Neural progenitor cell (in vitro differentiated cells): ENCODE results near the gene IRAK1. TPM values are rescaled to one million over a fixed set of nuclear protein-coding genes. Genes with fewer than 3 reads are reported as not detected.

Experiments used
- DNase-seq: peaks from one replicate; pipeline ENCODE4 v3.0.0-alpha.2; 2016; ENCODE audit warnings: low spot score
- H2AFZ ChIP-seq: fragments of 200-600 bp; sonication (generic); replicated peaks from 2 replicates; pipeline ENCODE4 v1.6.1; 2016; ENCODE audit warnings: antibody characterized with exemption
- H3F3A ChIP-seq: fragments of 200-600 bp; sonication (generic); 2 replicates; pipeline ENCODE4 v1.6.1; 2016; ENCODE audit warnings: antibody characterized with exemption, low read depth
- H3K27ac ChIP-seq: fragments of 200-600 bp; sonication (generic); 2 replicates; pipeline ENCODE4 v1.5.1; 2016; ENCODE audit warnings: mild to moderate bottlenecking
- H3K27me3 ChIP-seq: fragments of 200-600 bp; sonication (generic); 2 replicates; pipeline ENCODE4 v1.6.1; 2016; ENCODE audit warnings: mild to moderate bottlenecking, moderate library complexity
- H3K36me3 ChIP-seq: fragments of 200-600 bp; sonication (generic); 2 replicates; pipeline ENCODE4 v1.5.1; 2016
- H3K4me1 ChIP-seq: fragments of 200-600 bp; sonication (generic); 2 replicates; pipeline ENCODE4 v1.6.1; 2016; ENCODE audit warnings: mixed run types
- H3K4me2 ChIP-seq: fragments of 200-600 bp; sonication (generic); 2 replicates; pipeline ENCODE4 v1.6.1; 2016
- H3K4me3 ChIP-seq: fragments of 200-600 bp; sonication (generic); 2 replicates; pipeline ENCODE4 v1.5.1; 2016
- H3K79me2 ChIP-seq: fragments of 200-600 bp; sonication (generic); 2 replicates; pipeline ENCODE4 v1.6.1; 2016; ENCODE audit warnings: low read depth
- H3K9ac ChIP-seq: fragments of 200-600 bp; sonication (generic); 2 replicates; pipeline ENCODE4 v1.6.1; 2016
- H3K9me3 ChIP-seq: fragments of 200-600 bp; sonication (generic); 2 replicates; pipeline ENCODE4 v1.5.1; 2016; ENCODE audit warnings: low read depth
- H4K20me1 ChIP-seq: fragments of 200-600 bp; sonication (generic); 2 replicates; pipeline ENCODE4 v1.6.1; 2016; ENCODE audit warnings: low read depth
- H3K27ac Mint-ChIP-seq: 3 replicates; pipeline ENCODE4 v1.8.0; 2021; ENCODE audit warnings: mixed read lengths
- H3K27me3 Mint-ChIP-seq: 2 replicates; pipeline ENCODE4 v1.8.0; 2022; ENCODE audit warnings: low read depth, mild to moderate bottlenecking, inconsistent platforms, moderate library complexity, mixed read lengths; ENCODE audit not compliant: insufficient read depth
- H3K36me3 Mint-ChIP-seq: 3 replicates; pipeline ENCODE4 v1.8.0; 2021; ENCODE audit warnings: mixed read lengths
- H3K4me1 Mint-ChIP-seq: 3 replicates; pipeline ENCODE4 v1.8.0; 2021; ENCODE audit warnings: mixed read lengths
- H3K4me3 Mint-ChIP-seq: 3 replicates; pipeline ENCODE4 v1.8.0; 2021; ENCODE audit warnings: mild to moderate bottlenecking, moderate library complexity, mixed read lengths
- H3K9me3 Mint-ChIP-seq: 3 replicates; pipeline ENCODE4 v1.8.0; 2020; ENCODE audit warnings: mixed read lengths
- CTCF ChIP-seq: fragments of 200-600 bp; sonication (generic); IDR thresholded peaks from 2 replicates; pipeline ENCODE4 v1.5.1; 2017; ENCODE audit warnings: antibody characterized with exemption, mild to moderate bottlenecking
- EZH2 ChIP-seq: fragments of 200-600 bp; sonication (generic); IDR thresholded peaks from 2 replicates; pipeline ENCODE4 v1.6.1; 2017; ENCODE audit warnings: antibody characterized with exemption, mild to moderate bottlenecking, moderate library complexity
- EZH2phosphoT487 ChIP-seq: fragments of 200-600 bp; sonication (generic); IDR thresholded peaks from 2 replicates; pipeline ENCODE4 v1.6.1; 2017; ENCODE audit warnings: antibody characterized with exemption
- total RNA-seq: library from RNA; depleted of rRNA; stranded (reverse); fragments of >200 nt; gene quantifications from 2 replicates; pipeline ENCODE4 v1.2.3, GENCODE V29; 2015; ENCODE audit warnings: low replicate concordance

The IRAK1 gene
- total RNA-seq, 1 donor from 2014 or later, result 6.8 TPM

GRCh38 chrX:154044091-154044490 lies 24.4 kb upstream of the IRAK1 start:
- Histone ChIP-seq H2AFZ (no peak overlapping the region), H3K9ac (no peak overlapping the region), H3K79me2 (peaks cover 50% of the 10 kb centered on the region), H3K4me3 (no peak overlapping the region), H3K9me3 (no peaks in the 10 kb centered on the region), H3K4me2 (no peak overlapping the region), H4K20me1 (peaks cover 55% of the 10 kb centered on the region), H3K4me1 (peaks cover 16% of the 10 kb centered on the region), H3K27me3 (no peaks in the 10 kb centered on the region), H3F3A (peaks cover 16% of the 10 kb centered on the region), H3K27ac (no peak overlapping the region), H3K36me3 (no peaks in the 10 kb centered on the region)
- no peak for TF ChIP-seq CTCF
- TF ChIP-seq EZH2, result no peak
- TF ChIP-seq EZH2phosphoT487, result no peak
- DNase-seq, result no peak
- H3K9me3 Mint-ChIP-seq, result peaks cover 15% of the 10 kb centered on the region
- no peak overlapping the region for H3K4me3 Mint-ChIP-seq
- H3K27ac Mint-ChIP-seq, result no peak overlapping the region
- H3K27me3 Mint-ChIP-seq, result no peaks in the 10 kb centered on the region
- peaks cover 13% of the 10 kb centered on the region for H3K36me3 Mint-ChIP-seq
- peaks cover 25% of the 10 kb centered on the region for H3K4me1 Mint-ChIP-seq

DNA sequence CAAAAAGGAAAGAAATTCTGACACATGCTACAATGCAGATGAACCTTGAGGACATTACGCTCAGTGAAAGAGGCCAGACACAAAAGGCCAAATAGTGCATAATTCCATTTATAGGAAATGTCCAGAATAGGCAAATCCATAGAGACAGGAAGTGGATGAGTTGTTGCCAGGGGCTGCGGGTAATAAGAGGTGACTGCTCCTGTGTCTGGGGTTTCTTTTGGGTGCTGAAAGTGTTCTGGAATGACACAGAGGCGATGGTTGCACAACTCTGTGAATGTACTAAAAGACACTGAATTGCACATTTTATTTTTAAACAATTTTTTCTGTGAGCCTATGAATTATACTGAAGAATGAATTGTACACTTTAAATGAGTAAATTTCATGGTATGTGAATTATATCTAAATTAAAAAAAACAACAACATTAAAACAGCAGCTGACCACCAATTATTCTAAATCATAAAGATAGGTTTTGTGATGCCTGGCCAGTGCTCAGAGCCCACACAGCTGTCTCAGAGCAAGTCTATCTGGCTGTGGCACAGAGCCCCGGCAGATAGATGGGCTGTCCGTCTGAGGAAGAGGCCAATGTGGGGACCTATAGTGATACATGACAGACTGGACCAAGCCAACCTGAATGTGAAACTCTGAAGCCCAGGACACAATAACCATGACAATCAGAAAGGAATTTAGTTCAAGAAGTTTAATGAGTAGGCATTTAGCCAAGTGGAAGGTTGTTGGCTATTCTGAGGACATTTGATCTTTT lies 23.5 kb upstream of the IRAK1 start:
- H4K20me1 ChIP-seq, result peaks cover 63% of the 10 kb centered on the region

GRCh38 chrX:154040863-154041262 lies 21.2 kb upstream of the IRAK1 start:
- Histone ChIP-seq H2AFZ (no peak overlapping the region), H3K79me2 (peaks cover 48% of the 10 kb centered on the region), H4K20me1 (peaks cover 59% of the 10 kb centered on the region), H3K9me3 (no peaks in the 10 kb centered on the region), H3K4me1 (no peaks in the 10 kb centered on the region), H3K27ac (no peak overlapping the region), H3K4me2 (no peak overlapping the region), H3K36me3 (no peaks in the 10 kb centered on the region), H3K27me3 (no peaks in the 10 kb centered on the region), H3K9ac (no peak overlapping the region), H3K4me3 (no peak overlapping the region), H3F3A (no peaks in the 10 kb centered on the region)
- TF ChIP-seq EZH2 (no peak), EZH2phosphoT487 (no peak), CTCF (no peak)
- DNase-seq, result no peak
- no peaks in the 10 kb centered on the region for H3K27me3 Mint-ChIP-seq
- peaks cover 8% of the 10 kb centered on the region for H3K36me3 Mint-ChIP-seq
- peaks cover 13% of the 10 kb centered on the region for H3K9me3 Mint-ChIP-seq
- no peak overlapping the region for H3K27ac Mint-ChIP-seq
- peaks cover 11% of the 10 kb centered on the region for H3K4me1 Mint-ChIP-seq
- no peak overlapping the region for H3K4me3 Mint-ChIP-seq

More for the DNA sequence above, 23.5 kb upstream of the IRAK1 start:
- Histone ChIP-seq H3K4me1 (peaks cover 16% of the 10 kb centered on the region), H3K4me2 (no peak overlapping the region), H3K27ac (no peak overlapping the region), H3K79me2 (peaks cover 42% of the 10 kb centered on the region), H3K9ac (no peak overlapping the region), H3K9me3 (no peaks in the 10 kb centered on the region), H3K4me3 (no peak overlapping the region), H3K27me3 (no peaks in the 10 kb centered on the region), H3F3A (peaks cover 16% of the 10 kb centered on the region), H3K36me3 (no peaks in the 10 kb centered on the region), H2AFZ (no peak overlapping the region)
- no peak for DNase-seq
- Mint-ChIP-seq H3K27me3 (no peaks in the 10 kb centered on the region), H3K36me3 (peaks cover 11% of the 10 kb centered on the region), H3K27ac (no peak overlapping the region), H3K9me3 (peaks cover 12% of the 10 kb centered on the region), H3K4me3 (no peak overlapping the region), H3K4me1 (peaks cover 25% of the 10 kb centered on the region)
- no peak for TF ChIP-seq CTCF
- no peak for TF ChIP-seq EZH2
- TF ChIP-seq EZH2phosphoT487, result no peak
